ENCODE measurements around the gene SCUBE3. TPM values are rescaled to one million over a fixed set of nuclear protein-coding genes. Genes with fewer than 3 reads are reported as not detected.

The SCUBE3 gene
- total and polyA plus RNA-seq, 2 experiments from 2014 or later: 8.7 to 10.2 TPM

DNA sequence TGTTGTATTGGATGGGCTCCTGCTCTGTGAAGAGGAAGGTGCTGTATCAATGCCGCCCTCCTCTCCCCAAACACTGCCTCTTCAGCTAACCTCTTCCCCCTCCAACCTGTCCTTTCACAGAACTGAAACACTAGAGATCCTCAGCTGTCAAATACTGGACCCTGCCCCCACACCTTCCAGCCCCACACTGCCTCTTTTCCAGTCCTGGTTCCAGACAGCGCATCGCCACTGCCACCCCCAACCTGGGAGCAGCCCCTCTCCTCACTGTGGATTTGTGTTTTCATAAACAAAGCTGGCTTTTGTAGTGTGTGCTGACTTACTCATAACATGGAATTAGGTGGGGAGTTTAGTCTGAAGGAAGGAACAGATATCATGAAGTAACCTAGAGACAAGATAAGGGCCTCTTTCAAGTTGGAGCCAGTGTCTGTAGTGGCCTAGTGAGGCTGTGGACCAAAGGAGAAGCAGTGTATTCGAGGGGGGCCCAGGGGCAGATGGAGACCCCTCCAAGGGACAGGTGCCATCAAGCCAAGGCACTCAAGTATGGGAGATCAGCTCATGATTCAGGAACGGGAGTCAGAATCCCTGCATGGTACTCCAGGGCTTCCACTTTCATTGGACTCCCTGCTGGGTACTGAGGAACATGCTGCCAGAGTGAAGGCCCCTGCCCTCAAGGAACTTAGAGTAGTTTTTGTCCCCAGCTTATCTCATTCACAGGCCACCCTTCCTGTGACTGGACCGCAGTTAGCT lies 2.1 kb downstream of the SCUBE3 start:
- peaks cover 39% of the 10 kb centered on the region for H3K4me1 ChIP-seq (ENCODE audit: insufficient read depth)

GRCh38 chr6:35216412-35216732 lies 2.6 kb downstream of the SCUBE3 start:
- no peak overlapping the region for H2AFZ ChIP-seq
- no peaks in the 10 kb centered on the region for H3K36me3 ChIP-seq (replicated peaks; ENCODE audit: insufficient read depth, low read depth)
- no peaks in the 10 kb centered on the region for H3K9me2 ChIP-seq (replicated peaks; ENCODE audit: insufficient read depth)
- peaks cover 35% of the 10 kb centered on the region for H3K79me2 ChIP-seq
- H3K27me3 ChIP-seq: peaks cover 18% of the 10 kb centered on the region
- H3K4me2 ChIP-seq: peak overlapping the region; percentile 95
- H3K4me3 ChIP-seq: no peak overlapping the region
- peak overlapping the region; percentile 19 for H3K27ac ChIP-seq
- peaks cover 39% of the 10 kb centered on the region for H3K4me1 ChIP-seq (ENCODE audit: insufficient read depth)
- TF ChIP-seq EZH2 (IDR thresholded peaks at IDR 0.05; ENCODE audit: borderline replicate concordance): no peak
- DNase-seq (ENCODE audit: low spot score): no peak
- no peaks in the 10 kb centered on the region for H3K9me3 ChIP-seq (ENCODE audit: low read depth)
- 95% methylated on average over 1 of the region's 1 CpG for WGBS (ENCODE audit: low lambda C conversion rate, missing lambda C conversion rate)
- H4K20me1 ChIP-seq (ENCODE audit: insufficient read depth, poor library complexity, severe bottlenecking): no peaks in the 10 kb centered on the region

More for the DNA sequence above, 2.1 kb downstream of the SCUBE3 start:
- H2AFZ ChIP-seq: no peak overlapping the region
- H3K27me3 ChIP-seq: peaks cover 24% of the 10 kb centered on the region
- no peaks in the 10 kb centered on the region for H3K36me3 ChIP-seq (replicated peaks; ENCODE audit: insufficient read depth, low read depth)
- TF ChIP-seq EZH2phosphoT487 (IDR thresholded peaks at IDR 0.05; ENCODE audit: low read depth, severe bottlenecking, unreplicated experiment) (no peak), CTCF (IDR thresholded peaks at IDR 0.05; ENCODE audit: poor library complexity) (no peak), EZH2 (IDR thresholded peaks at IDR 0.05; ENCODE audit: borderline replicate concordance) (no peak)
- H3K79me2 ChIP-seq: peaks cover 32% of the 10 kb centered on the region
- H3K9me2 ChIP-seq (replicated peaks; ENCODE audit: insufficient read depth): no peaks in the 10 kb centered on the region
- WGBS (ENCODE audit: low lambda C conversion rate, missing lambda C conversion rate): 49% methylated on average over 6 of the region's 6 CpGs
- no peaks in the 10 kb centered on the region for H3K9me3 ChIP-seq (ENCODE audit: low read depth)
- no peak overlapping the region for H3K4me3 ChIP-seq
- no peaks in the 10 kb centered on the region for H4K20me1 ChIP-seq (ENCODE audit: insufficient read depth, poor library complexity, severe bottlenecking)
- H3K4me2 ChIP-seq: peak overlapping the region; percentile 95
- peak overlapping the region; percentile 31 for H3K27ac ChIP-seq
- DNase-seq (ENCODE audit: low spot score): no peak

DNA sequence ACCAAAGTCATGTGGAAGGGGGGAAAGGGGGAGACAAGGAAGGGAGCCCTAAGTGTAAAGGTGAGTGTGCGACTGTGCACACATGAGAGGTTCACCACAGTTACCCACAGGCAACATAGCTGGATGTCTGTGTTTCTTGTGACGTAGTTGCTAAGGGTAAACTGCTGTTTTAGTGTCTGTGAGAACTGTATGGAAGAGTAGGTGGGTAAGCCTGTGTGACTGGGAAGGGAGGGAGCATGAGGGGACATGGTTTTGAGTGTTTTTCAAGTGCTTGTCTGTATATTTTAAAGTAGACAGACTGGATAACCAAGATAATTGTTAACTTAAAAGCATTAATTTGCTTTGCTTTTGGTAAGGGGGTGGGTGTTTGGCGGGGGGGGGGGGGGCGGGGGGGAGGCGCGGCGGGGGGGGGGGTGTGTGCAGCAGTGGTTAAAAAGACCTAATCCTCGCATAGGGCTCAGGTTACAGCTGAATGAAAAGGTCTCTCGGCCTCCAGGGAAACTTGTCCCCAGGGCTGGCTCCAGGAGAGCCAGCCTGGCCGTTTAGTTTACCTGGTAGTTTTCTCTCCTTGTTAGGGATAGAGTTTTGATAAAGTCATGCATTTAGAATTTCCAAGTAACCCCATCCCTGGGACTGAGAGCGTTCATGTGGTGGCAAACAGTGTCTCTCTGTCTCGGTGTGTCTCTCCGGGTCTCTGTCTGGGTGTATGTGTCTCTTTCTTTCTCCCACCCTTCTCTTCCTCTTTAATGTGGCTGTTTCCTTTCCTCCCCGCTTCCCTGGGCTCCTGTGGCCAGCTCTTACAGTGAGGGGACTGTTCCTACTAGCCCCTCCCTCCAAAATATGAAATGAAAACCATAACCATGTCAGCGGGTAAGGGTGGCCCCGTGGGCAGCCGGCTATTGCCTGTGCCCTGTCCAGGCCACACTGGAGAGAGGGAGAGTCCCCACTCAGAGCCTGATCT lies 3.4 kb downstream of the SCUBE3 start:
- H4K20me1 ChIP-seq (ENCODE audit: insufficient read depth, poor library complexity, severe bottlenecking): no peaks in the 10 kb centered on the region
- DNase-seq (ENCODE audit: low spot score): no peak
- no peaks in the 10 kb centered on the region for H3K9me3 ChIP-seq (ENCODE audit: low read depth)
- H3K4me3 ChIP-seq: no peak overlapping the region
- no peaks in the 10 kb centered on the region for H3K36me3 ChIP-seq (replicated peaks; ENCODE audit: insufficient read depth, low read depth)
- peak overlapping the region; percentile 95 for H3K4me2 ChIP-seq
- no peak overlapping the region for H2AFZ ChIP-seq
- H3K9me2 ChIP-seq (replicated peaks; ENCODE audit: insufficient read depth): no peaks in the 10 kb centered on the region
- peaks cover 11% of the 10 kb centered on the region for H3K27me3 ChIP-seq
- H3K4me1 ChIP-seq (ENCODE audit: insufficient read depth): peaks cover 39% of the 10 kb centered on the region
- peaks cover 39% of the 10 kb centered on the region for H3K79me2 ChIP-seq
- H3K27ac ChIP-seq: peak overlapping the region; percentile 66
- no peak for TF ChIP-seq CTCF (IDR thresholded peaks at IDR 0.05; ENCODE audit: poor library complexity)
- TF ChIP-seq EZH2 (IDR thresholded peaks at IDR 0.05; ENCODE audit: borderline replicate concordance): no peak
- TF ChIP-seq EZH2phosphoT487 (IDR thresholded peaks at IDR 0.05; ENCODE audit: low read depth, severe bottlenecking, unreplicated experiment): no peak
- WGBS (ENCODE audit: low lambda C conversion rate, missing lambda C conversion rate): 41% methylated on average over 13 of the region's 17 CpGs

- Histone ChIP-seq H3K79me2 (peaks cover 39% of the 10 kb centered on the region), H3K36me3 (replicated peaks; ENCODE audit: insufficient read depth, low read depth) (no peaks in the 10 kb centered on the region), H3K27ac (peak overlapping the region; percentile 66), H3K27me3 (peaks cover 2% of the 10 kb centered on the region), H3K4me1 (ENCODE audit: insufficient read depth) (peaks cover 39% of the 10 kb centered on the region), H3K9me2 (replicated peaks; ENCODE audit: insufficient read depth) (no peaks in the 10 kb centered on the region), H3K4me3 (no peak overlapping the region), H4K20me1 (ENCODE audit: insufficient read depth, poor library complexity, severe bottlenecking) (no peaks in the 10 kb centered on the region), H3K4me2 (peak overlapping the region; percentile 95), H3K9me3 (ENCODE audit: low read depth) (no peaks in the 10 kb centered on the region), H2AFZ (no peak overlapping the region)
- TF ChIP-seq CTCF (IDR thresholded peaks at IDR 0.05; ENCODE audit: poor library complexity): no peak
- TF ChIP-seq EZH2phosphoT487 (IDR thresholded peaks at IDR 0.05; ENCODE audit: low read depth, severe bottlenecking, unreplicated experiment): no peak
- no peak for TF ChIP-seq EZH2 (IDR thresholded peaks at IDR 0.05; ENCODE audit: borderline replicate concordance)
- peak; percentile 22 for DNase-seq (ENCODE audit: low spot score)
- 39% methylated on average over 4 of the region's 4 CpGs for WGBS (ENCODE audit: low lambda C conversion rate, missing lambda C conversion rate)
These were observed 4.3 kb downstream of the SCUBE3 start for GRCh38 chr6:35218021-35218420.

Data from hepatocyte (in vitro differentiated cells).